Neural cell (in vitro differentiated cells): ENCODE measurements around the gene USP13. TPM values are rescaled to one million over a fixed set of nuclear protein-coding genes. Genes with fewer than 3 reads are reported as not detected.

Source experiments
- H2AFZ ChIP-seq: fragments of 200-600, 300-800 bp; sonication (generic), shearing (Covaris generic); 2 replicates; pipeline ENCODE4 v1.6.0; 2014; ENCODE audit warnings: low read depth, mild to moderate bottlenecking, antibody characterized with exemption, low read length, moderate library complexity
- H3F3A ChIP-seq: fragments of 200-600 bp; shearing (Covaris generic); 2 replicates; pipeline ENCODE4 v1.6.1; 2016; ENCODE audit warnings: mild to moderate bottlenecking, moderate library complexity, mixed read lengths, antibody characterized with exemption, low read length; ENCODE audit not compliant: insufficient read depth, poor library complexity, severe bottlenecking
- H3K27ac ChIP-seq: fragments of 200-600, 300-800 bp; sonication (generic), shearing (Covaris generic); 2 replicates; pipeline ENCODE4 v1.5.1; 2014; ENCODE audit warnings: mild to moderate bottlenecking, low read length, moderate library complexity
- H3K27me3 ChIP-seq: fragments of 300-800, 200-600 bp; sonication (generic), shearing (Covaris generic); 2 replicates; pipeline ENCODE4 v1.6.0; 2014; ENCODE audit warnings: mild to moderate bottlenecking, low read depth, low read length, moderate library complexity; ENCODE audit not compliant: insufficient read depth
- H3K36me3 ChIP-seq: fragments of 300-800, 200-600 bp; sonication (generic), shearing (Covaris generic); 2 replicates; pipeline ENCODE4 v1.5.1; 2014; ENCODE audit warnings: mild to moderate bottlenecking, antibody characterized with exemption, low read length, moderate library complexity; ENCODE audit not compliant: insufficient read depth
- H3K4me2 ChIP-seq: fragments of 300-800, 200-600 bp; sonication (generic), shearing (Covaris generic); 2 replicates; pipeline ENCODE4 v1.6.0; 2014; ENCODE audit warnings: mild to moderate bottlenecking, low read length
- H3K4me3 ChIP-seq: fragments of 300-800, 200-600 bp; sonication (generic), shearing (Covaris generic); 2 replicates; pipeline ENCODE4 v1.5.1; 2014; ENCODE audit warnings: mild to moderate bottlenecking, low read length, moderate library complexity
- H3K79me2 ChIP-seq: fragments of 200-600 bp; shearing (Covaris generic); replicated peaks from 2 replicates; pipeline ENCODE4 v1.6.0; 2014; ENCODE audit warnings: mild to moderate bottlenecking, low read length, moderate library complexity; ENCODE audit not compliant: insufficient read depth
- H3K9ac ChIP-seq: fragments of 300-800, 200-600 bp; sonication (generic), shearing (Covaris generic); 2 replicates; pipeline ENCODE4 v1.6.1; 2016; ENCODE audit warnings: mild to moderate bottlenecking, low read length, mixed read lengths
- H3K9me2 ChIP-seq: fragments of 200-600 bp; shearing (Covaris generic); 2 replicates; pipeline ENCODE4 v1.6.1; 2016; ENCODE audit warnings: mild to moderate bottlenecking, low read length, mixed read lengths; ENCODE audit not compliant: insufficient read depth
- H3K9me3 ChIP-seq: fragments of 200-600, 300-800 bp; sonication (generic), shearing (Covaris generic); 2 replicates; pipeline ENCODE4 v1.6.1; 2016; ENCODE audit warnings: mild to moderate bottlenecking, mixed run types, low read length, moderate library complexity, mixed read lengths
- H4K20me1 ChIP-seq: fragments of 200-600 bp; shearing (Covaris generic); 2 replicates; pipeline ENCODE4 v1.6.1; 2016; ENCODE audit warnings: mild to moderate bottlenecking, mixed run types; ENCODE audit not compliant: insufficient read depth
- CTCF ChIP-seq: fragments of 450-650 bp; IDR thresholded peaks from 2 replicates; pipeline ENCODE4 v1.5.1; 2014; ENCODE audit warnings: antibody characterized with exemption, mild to moderate bottlenecking, moderate library complexity; ENCODE audit not compliant: poor library complexity, severe bottlenecking
- EP300 ChIP-seq: fragments of 450-650 bp; conservative IDR thresholded peaks from 2 replicates; pipeline ENCODE4 v1.6.1; 2014; ENCODE audit warnings: antibody characterized with exemption, mild to moderate bottlenecking, moderate library complexity; ENCODE audit not compliant: poor library complexity, severe bottlenecking
- EZH2 ChIP-seq: fragments of 200-600, 300-800 bp; shearing (Covaris generic), sonication (generic); IDR thresholded peaks from 2 replicates; pipeline ENCODE4 v1.6.1; 2014; ENCODE audit warnings: antibody characterized with exemption, low read length, borderline replicate concordance, mild to moderate bottlenecking; ENCODE audit not compliant: insufficient read depth, poor library complexity, severe bottlenecking
- MXI1 ChIP-seq: fragments of 450-650 bp; conservative IDR thresholded peaks from 2 replicates; pipeline ENCODE4 v1.6.1; 2014; ENCODE audit warnings: antibody characterized with exemption, mild to moderate bottlenecking; ENCODE audit not compliant: poor library complexity, severe bottlenecking
- POLR2AphosphoS5 ChIP-seq: IDR thresholded peaks from 2 replicates; pipeline ENCODE4 v1.6.1; 2012
- RAD21 ChIP-seq: fragments of 450-650 bp; conservative IDR thresholded peaks from 2 replicates; pipeline ENCODE4 v1.6.1; 2014; ENCODE audit warnings: antibody characterized with exemption, mild to moderate bottlenecking, moderate library complexity
- REST ChIP-seq: IDR thresholded peaks from 2 replicates; pipeline ENCODE4 v1.6.1; 2012; ENCODE audit warnings: borderline replicate concordance
- SMC3 ChIP-seq: fragments of 450-650 bp; conservative IDR thresholded peaks from 2 replicates; pipeline ENCODE4 v1.6.1; 2014; ENCODE audit warnings: antibody characterized with exemption, mild to moderate bottlenecking, moderate library complexity; ENCODE audit not compliant: poor library complexity
- TAF1 ChIP-seq: IDR thresholded peaks from 2 replicates; pipeline ENCODE4 v1.6.1; 2012; ENCODE audit warnings: low read depth
- polyA plus RNA-seq: library from polyadenylated mRNA; depleted of rRNA; stranded (reverse); fragments of >200 nt; gene quantifications from 2 replicates; pipeline ENCODE4 v1.2.3, GENCODE V29; 2014

USP13 gene
- polyA plus RNA-seq, 1 donor from 2014 or later = 3.8 TPM

- Histone ChIP-seq H3K9me3 (no peaks in the 10 kb centered on the region), H4K20me1 (no peaks in the 10 kb centered on the region), H3K27me3 (no peaks in the 10 kb centered on the region), H2AFZ (no peak overlapping the region), H3K36me3 (no peaks in the 10 kb centered on the region), H3F3A (no peaks in the 10 kb centered on the region), H3K79me2 (peaks cover 42% of the 10 kb centered on the region), H3K4me2 (no peak overlapping the region), H3K9ac (no peak overlapping the region), H3K27ac (no peak overlapping the region), H3K9me2 (no peaks in the 10 kb centered on the region), H3K4me3 (no peak overlapping the region)
- TF ChIP-seq MXI1 = no peak
- TF ChIP-seq EZH2 = no peak
- no peak for TF ChIP-seq EP300
- TF ChIP-seq TAF1 = no peak
- no peak for TF ChIP-seq RAD21
- TF ChIP-seq REST = no peak
- TF ChIP-seq CTCF = no peak
- no peak for TF ChIP-seq POLR2AphosphoS5
- TF ChIP-seq SMC3 = no peak
These were observed 46.2 kb upstream of the USP13 start for GRCh38 chr3:179606534-179607085.

- Histone ChIP-seq H4K20me1 (no peaks in the 10 kb centered on the region), H3K79me2 (peaks cover 25% of the 10 kb centered on the region), H2AFZ (no peak overlapping the region), H3K9ac (no peak overlapping the region), H3K9me3 (no peaks in the 10 kb centered on the region), H3K27me3 (no peaks in the 10 kb centered on the region), H3K4me2 (no peak overlapping the region), H3K9me2 (no peaks in the 10 kb centered on the region), H3K27ac (no peak overlapping the region), H3K4me3 (no peak overlapping the region), H3K36me3 (no peaks in the 10 kb centered on the region), H3F3A (no peaks in the 10 kb centered on the region)
- no peak for TF ChIP-seq TAF1
- no peak for TF ChIP-seq EP300
- TF ChIP-seq CTCF = no peak
- TF ChIP-seq MXI1 = no peak
- TF ChIP-seq POLR2AphosphoS5 = no peak
- TF ChIP-seq REST = no peak
- TF ChIP-seq EZH2 = no peak
- TF ChIP-seq SMC3 = no peak
- TF ChIP-seq RAD21 = no peak
These were observed 43.7 kb upstream of the USP13 start for GRCh38 chr3:179608931-179609720.
